Thyroid gland (tissue), 4 donors: ENCODE measurements around the gene PFDN1. TPM values are rescaled to one million over a fixed set of nuclear protein-coding genes. Genes with fewer than 3 reads are reported as not detected.

ENCODE experiments used
- DNase-seq, 2 donors: peaks; one replicate each; pipeline ENCODE4 v3.0.0-alpha.2; 2019
- H3K27ac ChIP-seq, 3 donors: fragments of 200-600 bp; sonication (generic); 1 replicate in 2 of 3; 2 replicates in 1 of 3; pipeline ENCODE4 v1.5.1; 2016 to 2019; ENCODE audit warnings: mild to moderate bottlenecking in 1 of 3, moderate library complexity in 1 of 3
- H3K27me3 ChIP-seq: fragments of 200-600 bp; sonication (generic); one replicate; pipeline ENCODE4 v1.5.1; 2019
- H3K36me3 ChIP-seq, 2 donors: fragments of 200-600 bp; sonication (generic); one replicate each; pipeline ENCODE4 v1.5.1; 2016 to 2019
- H3K4me1 ChIP-seq, 2 donors: fragments of 200-600 bp; sonication (generic); one replicate each; pipeline ENCODE4 v1.5.1; 2017 to 2019
- H3K4me3 ChIP-seq, 3 donors: fragments of 200-600 bp; sonication (generic); replicated peaks in 1 of 3; 1 replicate in 2 of 3; 2 replicates in 1 of 3; pipeline ENCODE4 v1.5.1; 2016; ENCODE audit warnings: mild to moderate bottlenecking in 1 of 3
- H3K9me3 ChIP-seq: fragments of 200-600 bp; sonication (generic); one replicate; pipeline ENCODE4 v1.5.1; 2017
- CTCF ChIP-seq, 6 experiments: fragments of 200-600 bp in 3 of 6; fragments of 450-650 bp in 3 of 6; sonication (generic) in 3 of 6; IDR thresholded peaks; one replicate each; pipeline ENCODE4 v1.5.1; 2016 to 2019; ENCODE audit warnings: antibody characterized with exemption in 6 of 6, mild to moderate bottlenecking in 2 of 6, inconsistent platforms in 1 of 6, moderate library complexity in 1 of 6
- POLR2A ChIP-seq, 2 donors: fragments of 450-650 bp; IDR thresholded peaks; one replicate each; pipeline ENCODE4 v1.6.1; 2017; ENCODE audit warnings: antibody characterized with exemption in 2 of 2, mild to moderate bottlenecking in 2 of 2, moderate library complexity in 1 of 2
- WGBS, 2 donors: methylation state at CpG; one replicate each; pipeline ENCODE4 v1.1.5; 2017; 5-methylcytosine and 5-hydroxymethylcytosine counted together
- intact Hi-C: fragments of 100-400 bp; cut with DNase I; formaldehyde crosslinking; loops from one replicate; pipeline ENCODE4 v1.15.1; 2023
- total RNA-seq, 4 donors: library from RNA; depleted of rRNA; stranded (reverse); fragments of >200 nt; gene quantifications; one replicate each; pipeline ENCODE4 v1.2.3, GENCODE V29; 2016

Gene PFDN1
- total RNA-seq, 4 donors from 2014 or later = 58.2 to 106 (median 87.8) TPM

DNA sequence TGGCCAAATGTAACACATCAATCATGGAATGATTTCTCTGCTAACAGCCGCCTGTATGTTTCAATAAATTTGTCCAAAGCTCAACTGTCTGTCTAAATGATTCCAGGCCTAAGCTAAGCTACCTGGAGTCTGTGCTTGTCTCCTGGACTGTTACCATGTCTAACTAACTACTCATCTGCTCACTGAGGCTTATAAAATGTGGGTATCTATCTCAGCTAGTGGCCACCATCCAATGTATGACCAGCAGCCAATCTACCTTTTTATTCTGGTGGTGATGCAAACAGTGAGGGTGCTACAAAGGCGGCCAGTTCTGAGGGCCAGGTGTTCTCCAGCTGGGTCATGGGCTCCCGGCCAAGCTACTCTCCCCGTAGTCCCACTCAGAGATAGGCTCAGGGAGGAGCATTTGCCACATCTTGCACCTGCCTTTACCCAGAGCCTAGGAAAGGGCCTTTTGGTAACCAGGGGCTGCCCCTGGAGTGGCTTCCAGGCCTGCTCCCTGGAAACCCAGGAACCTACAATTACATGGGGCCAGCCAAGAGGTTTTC, 59.1 kb downstream of the PFDN1 start:
- H3K27ac ChIP-seq = peak overlapping the region; percentile 37 to 87 (median 58)

DNA sequence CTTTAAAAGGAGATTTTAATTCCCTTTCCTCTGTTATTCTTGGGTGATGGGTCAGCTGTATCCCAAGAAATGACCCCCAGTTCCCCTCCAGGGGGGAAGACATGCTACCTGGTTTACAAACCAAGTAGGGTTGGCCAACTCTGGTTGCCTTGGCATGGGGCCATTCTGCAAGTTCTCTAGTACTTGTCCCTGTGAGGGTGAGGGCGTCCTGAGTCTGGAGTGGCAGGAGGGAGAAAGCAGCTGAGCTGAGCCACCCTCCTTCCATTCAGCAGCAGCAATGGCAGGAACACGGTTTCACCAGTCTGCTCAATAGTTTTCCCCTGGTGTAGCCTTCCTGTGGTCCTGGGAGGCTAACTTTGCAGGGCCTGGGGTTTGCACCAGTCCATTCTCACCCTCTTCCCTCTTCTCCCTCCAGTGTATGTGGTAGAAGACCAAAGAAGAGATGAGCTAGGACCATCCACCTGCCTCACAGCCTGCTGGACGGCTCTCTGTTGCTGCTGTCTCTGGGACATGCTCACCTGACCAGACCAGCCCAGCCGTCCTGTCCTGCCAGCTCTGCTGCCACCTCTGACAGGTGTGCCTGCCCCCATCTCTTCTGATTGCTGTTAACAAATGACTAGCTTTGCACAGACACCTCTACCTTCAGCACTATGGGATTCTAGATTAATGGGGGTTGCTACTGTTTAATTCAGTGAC, 59.9 kb downstream of the PFDN1 start:
- Histone ChIP-seq H3K27ac (peak overlapping the region; percentile 37 to 87 (median 58)), H3K36me3 (no peaks in the 10 kb centered on the region), H3K27me3 (no peaks in the 10 kb centered on the region), H3K4me3 (no peak overlapping the region), H3K4me1 (peaks cover 47 to 67% of the 10 kb centered on the region in 2 donors), H3K9me3 (no peaks in the 10 kb centered on the region)
- peak; percentile 87 to 90 for DNase-seq
- TF ChIP-seq CTCF (IDR thresholded peaks at IDR 0.05) = no peak
- no peak for TF ChIP-seq POLR2A (IDR thresholded peaks at IDR 0.05)
- WGBS, 2 donors = 23 to 30% methylated on average over 4 of the region's 4 CpGs
- intact Hi-C loops = loop anchor here (5.0 to 10.0 kb wide), 2 partner anchors 104 to 452 kb away; partner anchors contain the start of genes HARS1, HARS2 and HBEGF

More for the DNA sequence above, 59.1 kb downstream of the PFDN1 start:
- no peaks in the 10 kb centered on the region for H3K36me3 ChIP-seq
- TF ChIP-seq CTCF (IDR thresholded peaks at IDR 0.05) = no peak
- TF ChIP-seq POLR2A (IDR thresholded peaks at IDR 0.05) = no peak
- whole genome bisulfite sequencing, 2 donors = 28 to 49% methylated on average over 4 of the region's 4 CpGs
- H3K9me3 ChIP-seq = no peaks in the 10 kb centered on the region
- intact Hi-C loops = loop anchor here (5.0 to 10.0 kb wide), 2 partner anchors 104 to 451 kb away; partner anchors contain the start of genes HARS1, HARS2 and HBEGF
- H3K27me3 ChIP-seq = no peaks in the 10 kb centered on the region
- DNase-seq = peak; percentile 65 to 73
- H3K4me1 ChIP-seq = peaks cover 47 to 67% of the 10 kb centered on the region in 2 donors
- no peak overlapping the region for H3K4me3 ChIP-seq

GRCh38 chr5:140242099-140242498, 60.8 kb downstream of the PFDN1 start:
- TF ChIP-seq CTCF (IDR thresholded peaks at IDR 0.05) = no peak
- no peak for TF ChIP-seq POLR2A (IDR thresholded peaks at IDR 0.05)
- Histone ChIP-seq H3K9me3 (no peaks in the 10 kb centered on the region), H3K4me3 (no peak overlapping the region), H3K36me3 (no peaks in the 10 kb centered on the region), H3K4me1 (peaks cover 47 to 67% of the 10 kb centered on the region in 2 donors), H3K27me3 (no peaks in the 10 kb centered on the region), H3K27ac (peak overlapping the region; percentile 54 to 87 (median 84))
- 74 to 88% methylated on average over 5 of the region's 5 CpGs for WGBS, 2 donors
- DNase-seq = no peak
- intact Hi-C loops = loop anchor here (5.0 to 10.0 kb wide), 2 partner anchors 105 to 453 kb away; partner anchors contain the start of genes HARS1, HARS2 and HBEGF

DNA sequence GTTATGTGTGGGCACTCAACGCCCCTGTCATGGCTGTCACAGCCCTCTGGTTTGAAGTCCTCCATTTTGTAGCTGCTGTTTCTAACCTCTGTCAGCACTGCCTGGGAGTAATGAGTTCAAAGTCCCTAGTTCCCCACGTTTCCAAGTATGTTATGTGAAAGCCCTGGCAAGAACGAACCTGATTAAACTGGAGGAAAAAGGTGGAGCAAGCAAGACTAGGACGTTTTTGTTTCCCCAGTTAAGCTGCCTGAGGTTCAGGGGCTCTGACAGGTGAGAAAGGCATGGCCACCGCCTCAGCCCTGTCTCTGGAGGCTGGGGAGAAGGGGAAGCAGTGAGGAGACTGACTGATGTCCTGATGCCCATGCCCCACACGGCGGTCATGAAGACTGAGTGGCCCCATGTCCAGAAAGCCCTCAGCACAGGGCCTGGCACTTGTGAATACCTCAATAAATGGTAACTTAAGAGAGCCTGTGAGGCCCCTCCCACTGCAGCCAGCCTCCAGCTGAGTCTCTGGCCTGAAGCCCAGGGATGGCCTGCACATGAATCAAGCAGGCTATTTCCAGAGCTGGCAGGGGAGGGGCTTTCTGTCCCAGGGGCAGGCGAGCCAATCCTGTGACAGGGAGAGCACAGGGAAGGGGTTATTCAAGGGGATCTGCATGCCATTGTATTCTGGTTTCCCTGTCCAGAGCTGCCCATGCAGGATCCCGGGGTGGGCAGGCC, 61.8 kb downstream of the PFDN1 start:
- H3K4me1 ChIP-seq = peaks cover 47 to 61% of the 10 kb centered on the region in 2 donors
- intact Hi-C loops = loop anchor here (5.0 to 10.0 kb wide), 2 partner anchors 106 to 454 kb away; partner anchors contain the start of genes HARS1, HARS2 and HBEGF
- H3K36me3 ChIP-seq = no peaks in the 10 kb centered on the region
- no peaks in the 10 kb centered on the region for H3K27me3 ChIP-seq
- 28 to 33% methylated on average over 8 to 9 of the region's 9 CpGs for whole genome bisulfite sequencing, 2 donors
- H3K9me3 ChIP-seq = no peaks in the 10 kb centered on the region
- DNase-seq = peak; percentile 95 to 97
- no peak for TF ChIP-seq CTCF (IDR thresholded peaks at IDR 0.05)
- peak in 1 of 2 donors; percentile 43 for TF ChIP-seq POLR2A (IDR thresholded peaks at IDR 0.05)
- H3K27ac ChIP-seq = peak overlapping the region; percentile 54 to 87 (median 84)
- H3K4me3 ChIP-seq = no peak overlapping the region
